Measurements from ENCODE around the gene RHO.
"Not testable (repeated sequence)": the region's sequence is repeated elsewhere in the genome, so short reads cannot be mapped to it uniquely, and the experiment has no call there.

- not testable (repeated sequence) for TF ChIP-seq REST (IDR thresholded peaks at IDR 0.05; ENCODE audit: low read depth, low read length); MAX (IDR thresholded peaks at IDR 0.05; ENCODE audit: low read depth); NFIC (IDR thresholded peaks at IDR 0.05; ENCODE audit: borderline replicate concordance); SIN3A (IDR thresholded peaks at IDR 0.05; ENCODE audit: borderline replicate concordance, low read depth, low read length); EZH2phosphoT487 (IDR thresholded peaks at IDR 0.05; ENCODE audit: borderline replicate concordance, low read depth); CTCF (IDR thresholded peaks at IDR 0.05); CHD2 (IDR thresholded peaks at IDR 0.05; ENCODE audit: low read length, partially characterized antibody); USF1 (IDR thresholded peaks at IDR 0.05; ENCODE audit: borderline replicate concordance, low read depth); TAF1 (IDR thresholded peaks at IDR 0.05; ENCODE audit: borderline replicate concordance, low read depth, low read length); POLR2AphosphoS5 (IDR thresholded peaks at IDR 0.05; ENCODE audit: low read depth, low read length)
Measured at GRCh38 chr3:129495006-129495639, 33.3 kb upstream of the RHO start.
